Osteoblast (primary cell): Measurements from ENCODE around the gene HEXB. TPM values are rescaled to one million over a fixed set of nuclear protein-coding genes. Genes with fewer than 3 reads are reported as not detected.
A peak's percentile ranks its signal among the peaks of the same experiment; 100 is the strongest.
"Not testable (repeated sequence)": the region's sequence is repeated elsewhere in the genome, so short reads cannot be mapped to it uniquely, and the experiment has no call there.

ENCODE experiments used
- DNase-seq: peaks from one replicate; pipeline ENCODE4 v3.0.0; 2011; ENCODE audit warnings: low spot score, mixed read lengths; ENCODE audit not compliant: insufficient read length; ENCODE audit errors: missing footprints
- H2AFZ ChIP-seq: 2 replicates; pipeline ENCODE4 v1.6.0; 2011; ENCODE audit warnings: mild to moderate bottlenecking, low read length
- H3K27ac ChIP-seq: 2 replicates; pipeline ENCODE4 v1.5.1; 2011; ENCODE audit warnings: mild to moderate bottlenecking, low read depth, low read length, moderate library complexity
- H3K27me3 ChIP-seq: 2 replicates; pipeline ENCODE4 v1.6.0; 2012; ENCODE audit warnings: mild to moderate bottlenecking, control low read depth, inconsistent platforms, low read length, moderate library complexity; ENCODE audit not compliant: insufficient read depth
- H3K36me3 ChIP-seq: 2 replicates; pipeline ENCODE4 v1.5.1; 2011; ENCODE audit warnings: mild to moderate bottlenecking, low read length, control low read depth, moderate library complexity; ENCODE audit not compliant: insufficient read depth
- H3K4me1 ChIP-seq: 2 replicates; pipeline ENCODE4 v1.5.1; 2011; ENCODE audit warnings: mild to moderate bottlenecking, low read length, control low read depth, moderate library complexity; ENCODE audit not compliant: insufficient read depth
- H3K4me2 ChIP-seq: 2 replicates; pipeline ENCODE4 v1.6.0; 2011; ENCODE audit warnings: mild to moderate bottlenecking, low read length; ENCODE audit not compliant: insufficient read depth
- H3K4me3 ChIP-seq: fragments of 200-600 bp; sonication (generic); 3 replicates; pipeline ENCODE4 v1.5.1; 2012; ENCODE audit warnings: mild to moderate bottlenecking, low read length, inconsistent platforms; ENCODE audit not compliant: insufficient read depth
- H3K79me2 ChIP-seq: 2 replicates; pipeline ENCODE4 v1.6.0; 2012; ENCODE audit warnings: mild to moderate bottlenecking, low read length, control low read depth, inconsistent platforms; ENCODE audit not compliant: insufficient read depth
- H3K9me3 ChIP-seq: 2 replicates; pipeline ENCODE4 v1.5.1; 2011; ENCODE audit warnings: low read depth, low read length, control low read depth
- H4K20me1 ChIP-seq: 2 replicates; pipeline ENCODE4 v1.6.0; 2012; ENCODE audit warnings: mild to moderate bottlenecking, low read length, control low read depth; ENCODE audit not compliant: insufficient read depth
- CTCF ChIP-seq: IDR thresholded peaks from 2 replicates; pipeline ENCODE4 v1.5.1; 2011; ENCODE audit warnings: mild to moderate bottlenecking, low read depth, low read length, moderate library complexity; ENCODE audit errors: extremely low read depth
- total RNA-seq: library from RNA; depleted of rRNA; stranded (reverse); fragments of >200 nt; gene quantifications from 2 replicates; pipeline ENCODE4 v1.2.3, GENCODE V29; 2012

HEXB gene
- total RNA-seq, 1 donor: 267 TPM

DNA sequence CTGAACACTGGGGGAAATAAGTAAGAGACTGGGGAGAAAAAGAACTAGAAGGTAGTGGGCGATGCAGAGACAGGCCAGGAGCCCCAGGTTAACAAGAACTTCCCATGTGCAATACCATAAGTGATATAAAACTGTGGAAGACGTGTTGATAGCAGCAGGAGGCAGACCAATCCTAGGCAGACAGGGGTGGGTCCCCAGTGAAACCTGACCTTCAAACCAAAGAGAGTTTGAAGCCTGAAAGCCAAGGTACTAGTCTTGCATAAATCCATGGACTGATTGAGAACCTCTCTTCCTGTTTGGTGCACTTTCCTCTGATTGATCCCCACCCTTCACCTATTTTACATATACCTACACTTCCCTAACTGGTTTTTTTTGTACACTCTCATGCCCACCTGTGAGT is 15.2 kb upstream of the HEXB start:
- H3K4me1 ChIP-seq: peaks cover 16% of the 10 kb centered on the region
- H3K27me3 ChIP-seq: peaks cover 11% of the 10 kb centered on the region
- H3K36me3 ChIP-seq: no peaks in the 10 kb centered on the region
- no peak overlapping the region for H2AFZ ChIP-seq
- H3K4me2 ChIP-seq: no peak overlapping the region
- H4K20me1 ChIP-seq: no peaks in the 10 kb centered on the region
- H3K79me2 ChIP-seq: no peaks in the 10 kb centered on the region
- H3K27ac ChIP-seq: no peak overlapping the region
- no peaks in the 10 kb centered on the region for H3K9me3 ChIP-seq
- no peak overlapping the region for H3K4me3 ChIP-seq
- no peak for DNase-seq
- TF ChIP-seq CTCF: no peak

- Histone ChIP-seq H3K4me2 (no peak overlapping the region), H3K27me3 (peaks cover 9% of the 10 kb centered on the region), H3K79me2 (no peaks in the 10 kb centered on the region), H3K36me3 (no peaks in the 10 kb centered on the region), H3K9me3 (no peaks in the 10 kb centered on the region), H3K4me3 (no peak overlapping the region), H4K20me1 (no peaks in the 10 kb centered on the region), H3K4me1 (peaks cover 12% of the 10 kb centered on the region), H3K27ac (no peak overlapping the region), H2AFZ (no peak overlapping the region)
- no peak for TF ChIP-seq CTCF
- no peak for DNase-seq
These were observed 14.5 kb upstream of the HEXB start for GRCh38 chr5:74670396-74671038.

- H3K27me3 ChIP-seq: peaks cover 9% of the 10 kb centered on the region
- H3K79me2 ChIP-seq: no peaks in the 10 kb centered on the region
- H4K20me1 ChIP-seq: no peaks in the 10 kb centered on the region
- peaks cover 12% of the 10 kb centered on the region for H3K4me1 ChIP-seq
- H2AFZ ChIP-seq: no peak overlapping the region
- no peak overlapping the region for H3K27ac ChIP-seq
- no peaks in the 10 kb centered on the region for H3K36me3 ChIP-seq
- no peak overlapping the region for H3K4me2 ChIP-seq
- DNase-seq: no peak
- TF ChIP-seq CTCF: no peak
- no peak overlapping the region for H3K4me3 ChIP-seq
- no peaks in the 10 kb centered on the region for H3K9me3 ChIP-seq
These were observed 12.7 kb upstream of the HEXB start for GRCh38 chr5:74672215-74672877.

GRCh38 chr5:74673011-74673790 is 11.8 kb upstream of the HEXB start:
- H4K20me1 ChIP-seq: no peaks in the 10 kb centered on the region
- H2AFZ ChIP-seq: peak overlapping the region; percentile 79
- no peak overlapping the region for H3K27ac ChIP-seq
- H3K36me3 ChIP-seq: no peaks in the 10 kb centered on the region
- TF ChIP-seq CTCF: peak; percentile 56
- no peaks in the 10 kb centered on the region for H3K79me2 ChIP-seq
- peak overlapping the region; percentile 59 for H3K4me3 ChIP-seq
- no peaks in the 10 kb centered on the region for H3K9me3 ChIP-seq
- no peak for DNase-seq
- H3K4me1 ChIP-seq: peaks cover 9% of the 10 kb centered on the region
- peaks cover 9% of the 10 kb centered on the region for H3K27me3 ChIP-seq
- H3K4me2 ChIP-seq: peak overlapping the region; percentile 86

DNA sequence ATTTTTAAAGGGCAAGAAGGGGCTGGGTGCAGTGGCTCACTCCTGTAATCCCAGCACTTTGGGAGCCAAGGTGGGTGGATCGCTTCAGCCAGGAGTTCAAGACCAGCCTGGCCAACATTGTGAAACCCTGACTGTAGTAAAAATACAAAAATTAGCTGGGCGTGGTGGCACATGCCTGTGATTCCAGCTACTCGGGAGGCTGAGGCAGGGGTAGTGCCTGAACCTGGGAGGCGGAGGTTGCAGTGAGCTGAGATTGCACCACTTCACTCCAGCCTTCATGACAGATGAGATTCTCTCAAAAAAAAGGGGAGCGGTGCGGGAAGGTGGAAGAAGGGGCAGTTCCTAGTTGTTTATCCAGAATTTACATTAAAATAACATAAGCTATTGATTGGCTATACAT is 8.6 kb upstream of the HEXB start:
- not testable (repeated sequence) for H3K27me3 ChIP-seq, DNase-seq, H3K79me2 ChIP-seq, H3K4me3 ChIP-seq, H3K36me3 ChIP-seq, H3K27ac ChIP-seq, H3K4me1 ChIP-seq, H2AFZ ChIP-seq, H4K20me1 ChIP-seq, H3K4me2 ChIP-seq, H3K9me3 ChIP-seq
